Measurements from ENCODE around the gene DPH5. TPM values are rescaled to one million over a fixed set of nuclear protein-coding genes. Genes with fewer than 3 reads are reported as not detected.
"Not testable (repeated sequence)": the region's sequence is repeated elsewhere in the genome, so short reads cannot be mapped to it uniquely, and the experiment has no call there.

The DPH5 gene
- total RNA-seq, 1 donor from 2014 or later = 19.0 TPM

- no peak for ATAC-seq
Observed at GRCh38 chr1:100979631-100980030, 46.0 kb downstream of the DPH5 start.

DNA sequence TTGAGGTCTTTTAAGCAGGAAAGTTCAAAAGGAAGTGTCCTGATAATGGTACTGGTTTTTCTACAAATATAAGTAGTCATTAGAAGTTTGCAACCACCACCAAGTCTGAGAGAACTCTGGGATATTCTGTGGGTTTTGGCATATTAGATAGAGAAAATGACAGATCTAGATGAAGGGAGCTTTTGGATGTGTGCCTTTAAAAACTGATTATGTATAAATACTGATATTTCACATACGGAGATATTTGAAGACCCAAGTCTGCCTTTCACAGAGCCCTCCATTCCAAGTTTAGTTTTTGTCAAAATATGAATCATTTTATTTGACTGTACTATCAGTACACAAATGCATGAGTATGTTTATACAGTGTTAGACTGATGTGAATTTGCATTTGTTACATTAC, 48.6 kb downstream of the DPH5 start:
- no peak for ATAC-seq

DNA sequence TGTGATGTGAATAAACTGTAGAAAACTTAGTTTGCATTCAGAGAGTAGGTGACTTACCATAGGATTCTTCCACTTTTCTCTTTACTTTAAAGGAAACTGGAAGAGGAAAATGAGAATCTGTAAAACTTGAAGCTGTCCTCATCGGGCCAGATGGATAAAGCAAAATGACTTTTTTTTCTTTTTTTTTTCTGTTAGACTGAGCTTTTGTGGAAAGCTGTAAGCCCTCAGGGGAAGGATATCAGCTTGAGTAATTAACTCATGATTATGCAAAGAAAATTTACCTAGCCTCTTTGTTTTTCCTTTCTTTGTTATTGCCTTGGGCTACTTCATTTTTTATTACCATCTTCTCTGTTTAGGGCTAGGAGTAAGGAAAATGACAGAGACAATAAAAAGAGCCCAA, 53.4 kb downstream of the DPH5 start:
- ATAC-seq = no peak

DNA sequence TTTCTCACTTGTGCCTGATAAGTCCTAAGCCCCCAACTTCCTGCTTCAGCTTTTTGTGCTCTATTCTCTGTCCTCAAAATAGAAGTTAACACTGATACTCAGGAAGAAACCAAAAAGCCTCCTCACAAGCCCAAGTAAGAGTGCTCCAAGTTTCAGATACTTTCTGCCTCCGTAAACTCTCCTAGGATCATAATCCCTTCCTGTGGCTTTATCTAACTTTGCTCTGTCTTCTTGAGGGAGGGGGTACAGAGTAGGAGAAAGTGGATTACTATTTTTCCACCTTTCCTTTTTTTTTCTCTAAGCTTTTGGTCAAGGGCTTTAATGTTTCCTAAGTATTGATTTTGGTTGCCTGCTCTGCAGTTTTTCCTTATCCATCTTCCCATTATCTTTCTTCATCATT, 54.6 kb downstream of the DPH5 start:
- ATAC-seq = no peak

GRCh38 chr1:100969327-100969726, 56.3 kb downstream of the DPH5 start:
- ATAC-seq = no peak

- no peak for ATAC-seq
Observed at GRCh38 chr1:100968621-100969020, 57.0 kb downstream of the DPH5 start.

DNA sequence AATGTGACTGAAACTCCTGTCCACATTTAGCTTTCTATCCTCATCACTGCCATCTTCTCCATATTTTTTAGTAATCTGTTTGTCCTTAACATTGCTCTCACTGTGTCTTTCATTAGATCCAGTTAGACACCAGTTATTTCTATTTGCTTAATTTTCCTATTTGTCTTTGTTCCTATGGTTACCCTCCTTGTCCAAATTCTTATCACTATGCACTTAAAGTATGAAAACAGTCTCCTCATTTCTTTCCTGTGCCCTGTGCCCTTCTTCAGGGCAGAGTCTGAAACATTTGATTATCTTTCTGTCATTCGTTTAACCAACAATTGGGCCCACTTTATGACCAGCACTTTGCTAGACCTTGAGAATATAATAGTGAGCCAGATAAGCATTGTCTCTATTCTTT, 65.5 kb downstream of the DPH5 start:
- no peak for ATAC-seq

DNA sequence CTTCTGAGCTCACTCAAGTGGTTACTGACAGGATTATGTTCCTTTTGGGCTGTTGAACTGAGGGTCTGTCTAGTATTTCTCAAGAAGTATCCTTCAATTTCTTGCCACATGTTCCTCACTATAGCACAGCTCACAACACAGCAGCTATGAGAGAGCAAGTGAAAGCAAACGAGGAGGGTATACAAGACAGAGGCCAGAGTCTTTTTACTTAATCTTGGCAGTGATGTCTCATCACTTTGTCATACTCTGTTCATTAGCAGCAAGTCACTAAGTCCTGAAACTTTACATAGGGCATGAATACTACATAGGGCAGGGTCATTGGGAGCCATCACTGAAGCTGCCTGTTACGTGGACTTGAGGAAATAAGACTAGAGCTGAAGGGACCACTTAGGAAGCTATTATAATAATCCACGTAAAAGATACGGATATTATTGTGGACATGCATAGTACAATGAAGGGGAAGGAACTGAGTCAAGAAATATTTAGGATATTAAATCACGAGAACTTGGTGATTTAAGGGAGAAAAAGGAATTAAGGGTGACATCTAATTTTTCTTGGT, 66.0 kb downstream of the DPH5 start:
- ATAC-seq = peak; percentile 55

DNA sequence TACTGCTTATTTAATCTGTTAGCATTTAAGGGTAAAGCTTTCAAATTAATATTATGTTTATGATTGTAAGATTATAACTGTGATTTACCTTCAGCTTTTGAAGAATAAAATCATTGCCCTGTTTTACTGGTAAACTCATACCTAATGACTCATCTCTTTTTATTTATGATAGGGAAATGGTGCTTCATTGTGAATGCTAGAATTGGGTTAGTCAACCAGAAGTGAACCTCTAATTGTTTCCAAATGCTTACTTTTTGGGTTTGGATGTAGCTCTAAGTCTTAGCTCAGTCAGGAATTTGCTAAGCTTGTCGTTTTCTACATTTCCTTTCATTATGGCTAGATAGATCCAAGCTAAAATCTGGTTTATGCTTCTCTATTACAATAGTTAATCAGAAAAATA, 70.3 kb downstream of the DPH5 start:
- peak; percentile 54 for ATAC-seq

DNA sequence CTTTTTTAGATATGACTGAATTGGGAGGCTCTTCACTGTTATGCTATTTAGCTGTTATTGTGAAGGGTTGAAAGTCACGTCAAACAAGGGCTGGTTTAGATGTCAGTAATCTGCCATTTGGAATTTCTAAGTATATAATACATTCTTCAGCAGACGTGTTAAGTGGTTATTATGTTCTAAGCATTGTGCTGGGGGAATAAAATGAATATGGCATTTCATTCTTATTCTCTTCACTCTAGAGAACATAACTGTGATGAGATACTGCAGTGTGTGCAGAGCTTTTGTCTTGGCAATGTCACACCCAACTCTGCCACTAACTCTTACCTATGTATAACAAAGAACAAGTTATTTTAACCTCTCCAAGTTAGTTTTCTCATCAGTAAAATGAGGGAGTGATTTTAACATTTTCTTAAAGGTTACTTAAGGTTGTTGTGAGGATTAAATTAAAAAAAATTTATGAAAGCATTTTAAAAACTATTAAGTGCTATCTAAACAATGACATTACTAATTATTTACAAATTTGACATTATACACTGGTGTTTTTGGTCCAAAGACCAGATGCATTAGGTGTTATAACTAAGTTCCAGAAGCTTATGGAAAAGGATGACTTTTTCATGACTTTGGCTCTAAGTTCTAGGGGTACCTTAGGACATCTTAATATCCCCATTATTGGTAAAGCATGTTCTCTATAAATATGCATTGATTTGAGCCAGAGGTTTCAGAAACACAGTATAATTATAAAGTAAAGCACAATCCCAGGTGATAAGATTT, 71.4 kb downstream of the DPH5 start:
- ATAC-seq = no peak

GRCh38 chr1:100952970-100953369, 72.6 kb downstream of the DPH5 start:
- ATAC-seq = peak; percentile 53

GRCh38 chr1:100952104-100952745, 73.4 kb downstream of the DPH5 start:
- no peak for ATAC-seq

DNA sequence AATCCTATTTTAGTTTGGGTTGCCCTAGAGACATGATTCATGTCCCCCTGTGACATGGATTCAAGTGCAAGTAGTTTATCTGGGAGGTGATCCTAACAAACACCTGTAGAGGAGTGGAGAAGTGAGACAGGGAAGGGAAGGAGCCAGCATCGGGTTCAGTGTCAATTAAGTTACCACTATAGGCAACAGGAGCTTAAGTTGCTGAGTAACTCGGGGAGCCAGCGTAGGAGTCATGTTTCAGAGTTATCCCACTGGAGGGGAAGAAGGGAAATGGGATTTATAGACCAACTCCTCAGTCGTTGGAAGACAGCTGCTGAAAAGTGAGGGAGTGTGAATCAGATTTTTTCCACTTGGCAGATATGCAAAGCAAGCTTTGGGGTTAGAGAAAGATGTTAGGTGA, 74.8 kb downstream of the DPH5 start:
- ATAC-seq = no peak

- no peak for ATAC-seq
Observed at GRCh38 chr1:100950337-100950736, 75.2 kb downstream of the DPH5 start.

DNA sequence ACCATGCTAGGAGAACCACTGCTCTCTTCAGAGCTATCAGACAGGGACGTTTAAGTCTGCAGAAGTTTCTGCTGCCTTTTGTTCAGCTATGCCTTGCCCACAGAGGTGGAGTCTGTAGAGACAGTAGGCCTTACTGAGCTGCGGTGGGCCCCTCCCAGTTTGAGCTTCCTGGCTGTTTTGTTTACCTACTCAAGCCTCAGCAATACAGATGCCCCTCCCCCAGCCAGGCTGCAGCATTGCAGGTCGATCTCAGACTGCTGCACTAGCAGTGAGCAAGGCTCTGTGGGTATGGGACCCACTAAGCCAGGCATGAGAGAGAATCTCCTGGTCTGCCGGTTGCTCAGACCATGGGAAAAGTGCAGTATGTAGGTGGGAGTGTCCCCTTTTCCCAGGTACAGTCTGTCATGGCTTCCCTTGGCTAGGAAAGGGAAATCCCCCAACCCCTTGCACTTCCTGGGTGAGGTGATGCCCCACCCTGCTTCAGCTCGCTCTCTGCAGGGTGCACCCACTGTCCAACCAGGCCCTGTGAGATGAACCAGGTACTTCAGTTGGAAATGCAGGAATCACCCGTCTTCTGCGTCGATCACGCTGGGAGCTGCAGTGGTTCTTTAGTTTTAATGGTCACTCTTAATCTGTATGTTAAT, 75.9 kb downstream of the DPH5 start:
- peak; percentile 93 for ATAC-seq

DNA sequence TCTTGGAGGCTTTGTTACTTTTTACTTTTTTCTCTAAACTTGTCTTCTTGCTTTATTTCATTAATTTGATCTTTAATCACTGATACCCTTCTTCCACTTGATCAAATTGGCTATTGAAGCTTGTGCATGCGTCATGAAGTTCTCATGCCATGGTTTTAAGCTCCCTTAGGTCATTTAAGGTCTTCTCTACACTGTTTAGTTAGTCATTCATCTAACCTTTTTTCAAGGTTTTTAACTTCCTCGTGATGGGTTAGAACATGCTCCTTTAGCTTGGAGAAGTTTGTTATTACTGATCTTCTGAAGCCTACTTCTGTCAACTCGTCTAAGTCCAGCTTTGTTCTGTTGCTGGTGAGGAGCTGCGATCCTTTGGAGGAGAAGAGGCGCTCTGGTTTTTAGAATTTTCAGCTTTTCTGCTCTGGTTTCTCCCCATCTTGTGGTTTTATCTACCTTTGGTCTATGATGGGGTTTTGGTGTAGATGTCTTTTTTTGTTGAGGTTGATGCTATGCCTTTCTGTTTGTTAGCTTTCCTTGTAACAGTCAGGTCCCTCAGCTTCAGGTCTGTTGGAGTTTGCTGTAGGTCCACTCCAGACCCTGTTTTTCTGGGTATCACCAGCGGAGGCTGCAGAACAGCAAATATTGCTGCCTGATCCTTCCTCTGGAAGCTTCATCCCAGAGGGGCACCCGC, 76.7 kb downstream of the DPH5 start:
- ATAC-seq = not testable (repeated sequence)

- ATAC-seq = not testable (repeated sequence)
Observed at GRCh38 chr1:100947816-100948215, 77.8 kb downstream of the DPH5 start.

- not testable (repeated sequence) for ATAC-seq
Observed at GRCh38 chr1:100946064-100946463, 79.5 kb downstream of the DPH5 start.

DNA sequence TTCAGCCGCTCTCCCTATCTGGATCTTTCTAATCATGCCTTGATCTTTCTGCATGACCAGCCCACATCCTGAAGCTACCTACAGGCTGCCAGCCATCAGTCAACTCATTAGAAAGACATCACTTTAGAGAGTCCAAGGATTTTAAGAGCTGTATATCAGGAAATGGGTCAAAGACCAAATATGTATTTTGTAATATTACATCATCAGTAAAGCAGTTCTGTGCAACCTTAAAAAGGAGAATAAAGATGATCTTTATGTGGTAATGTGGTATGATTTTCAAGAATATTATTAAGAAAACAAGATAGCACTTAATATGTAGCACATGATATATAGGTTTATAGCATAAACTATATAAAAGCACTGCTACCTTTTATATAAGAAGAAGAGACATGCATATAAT, 82.1 kb downstream of the DPH5 start:
- ATAC-seq = no peak

DNA sequence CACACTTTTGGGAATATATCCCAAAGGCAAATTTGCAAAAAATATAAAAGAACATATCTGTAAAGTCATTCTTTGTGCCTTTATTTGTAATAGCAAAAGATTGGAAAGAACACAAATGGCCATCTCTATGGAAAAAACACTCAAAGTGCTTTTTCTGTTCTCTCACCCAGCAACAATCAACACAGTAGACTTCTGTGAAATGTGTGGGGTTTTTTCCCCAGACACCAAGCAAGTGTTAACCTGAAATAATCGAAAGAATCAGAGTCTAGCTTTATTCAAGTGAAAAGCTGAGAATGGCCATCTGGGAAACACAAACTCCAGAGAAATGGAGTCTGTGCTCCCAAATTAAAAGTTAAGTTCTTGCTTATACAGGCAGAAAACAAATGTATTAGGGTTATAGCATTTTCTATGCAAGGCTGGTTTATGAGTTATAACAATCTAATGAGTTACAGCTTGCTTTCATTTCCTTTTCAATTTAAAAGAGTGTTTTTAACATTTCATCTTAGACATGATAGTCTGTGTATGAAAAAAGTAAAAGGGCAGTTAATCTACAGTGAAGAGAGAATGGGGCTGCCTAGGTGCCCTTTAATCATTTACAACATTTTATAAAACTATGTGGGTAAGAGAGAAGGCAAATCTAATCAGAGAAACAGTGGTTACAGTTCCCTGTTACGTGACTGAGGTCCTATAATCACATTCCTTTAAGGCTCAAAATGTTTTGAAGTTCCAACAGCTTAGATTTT, 83.1 kb downstream of the DPH5 start:
- ATAC-seq = no peak

DNA sequence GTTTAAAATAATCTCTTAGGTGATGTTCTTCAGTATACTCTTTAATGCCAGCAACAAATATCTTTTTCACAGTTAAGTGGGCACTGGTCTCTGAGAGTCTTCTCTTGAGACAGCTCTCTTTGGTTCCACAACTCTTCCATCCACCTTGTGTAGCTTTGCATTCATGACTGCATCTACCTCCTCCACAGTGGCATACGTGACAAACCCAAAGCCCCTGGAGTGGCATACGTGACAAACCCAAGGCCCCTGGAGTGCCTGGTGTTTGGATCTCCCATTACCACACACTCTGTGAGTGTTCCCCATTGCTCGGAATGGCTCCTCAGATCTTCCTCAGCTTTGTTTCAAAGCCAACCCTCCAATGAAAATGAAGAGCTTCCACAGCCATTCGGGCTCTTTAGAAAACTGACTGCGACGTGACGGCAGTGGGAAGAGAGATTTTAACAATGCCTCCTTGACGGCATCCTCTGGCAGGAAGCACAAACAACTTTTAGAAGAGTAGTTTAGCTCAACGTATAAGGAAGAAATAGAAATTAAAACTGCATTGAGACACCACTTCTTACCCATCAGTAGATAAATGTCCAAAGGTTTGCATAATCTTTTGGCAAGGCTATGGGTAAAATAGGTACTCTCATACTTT, 83.9 kb downstream of the DPH5 start:
- ATAC-seq = no peak

- no peak for ATAC-seq
Observed at GRCh38 chr1:100941098-100941527, 84.5 kb downstream of the DPH5 start.

Data from esophagus mucosa (tissue), 1 donor.